Upper lobe of left lung (tissue), 4 donors: ENCODE measurements around the gene BSN.

Experiments used
- POLR2A ChIP-seq, 4 donors: fragments of 450-650 bp; IDR thresholded peaks; one replicate each; pipeline ENCODE4 v1.5.1; 2016 to 2017; ENCODE audit warnings: antibody characterized with exemption in 4 of 4, mild to moderate bottlenecking in 2 of 4
- POLR2AphosphoS5 ChIP-seq, 2 donors: sonication (generic); formaldehyde crosslinking; IDR thresholded peaks; one replicate each; pipeline ENCODE4 v1.5.1; 2017; ENCODE audit warnings: antibody characterized with exemption in 2 of 2
- TF ChIP-seq, protein P1 (sequence below), 6 experiments: fragments of 450-650 bp in 4 of 6; fragments of 200-600 bp in 2 of 6; sonication (generic) in 2 of 6; IDR thresholded peaks; one replicate each; pipeline ENCODE4 v1.5.1; 2016 to 2019; ENCODE audit warnings: antibody characterized with exemption in 6 of 6

DNA sequence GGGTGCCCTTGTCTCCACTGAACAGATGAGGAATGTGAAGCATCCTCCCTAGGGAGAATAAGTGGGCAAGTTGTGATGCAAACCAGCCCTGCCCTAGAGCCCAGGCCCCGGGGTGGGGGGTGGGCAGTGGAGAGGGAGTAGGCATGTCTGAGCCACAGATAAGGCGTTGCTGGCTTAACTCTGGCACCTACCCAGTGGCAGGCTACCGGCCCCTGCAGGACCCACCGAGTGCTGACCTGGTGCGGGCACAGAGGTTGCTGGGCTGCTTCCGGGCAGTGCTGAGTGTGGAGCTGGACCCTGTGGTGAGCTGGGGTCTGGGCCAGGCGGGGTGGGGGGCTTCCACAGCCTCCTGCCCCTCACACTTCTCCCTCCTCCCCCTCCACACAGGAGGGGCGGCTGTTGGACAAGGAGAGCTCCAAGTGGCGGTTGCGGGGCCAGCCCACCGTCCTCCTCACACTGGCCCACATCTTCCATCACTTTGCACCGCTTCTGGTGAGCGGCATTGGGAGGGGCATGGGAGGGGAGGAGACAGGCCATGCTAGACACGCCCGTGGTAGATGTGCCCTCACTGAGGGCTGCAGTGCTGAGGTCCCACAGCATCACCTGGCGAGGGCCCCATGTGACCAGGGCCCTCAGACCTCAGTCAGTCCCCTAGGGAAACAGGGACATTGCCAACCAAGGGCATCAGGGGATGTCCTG is 145.2 kb downstream of the BSN start:
- TF ChIP-seq, protein P1, sequence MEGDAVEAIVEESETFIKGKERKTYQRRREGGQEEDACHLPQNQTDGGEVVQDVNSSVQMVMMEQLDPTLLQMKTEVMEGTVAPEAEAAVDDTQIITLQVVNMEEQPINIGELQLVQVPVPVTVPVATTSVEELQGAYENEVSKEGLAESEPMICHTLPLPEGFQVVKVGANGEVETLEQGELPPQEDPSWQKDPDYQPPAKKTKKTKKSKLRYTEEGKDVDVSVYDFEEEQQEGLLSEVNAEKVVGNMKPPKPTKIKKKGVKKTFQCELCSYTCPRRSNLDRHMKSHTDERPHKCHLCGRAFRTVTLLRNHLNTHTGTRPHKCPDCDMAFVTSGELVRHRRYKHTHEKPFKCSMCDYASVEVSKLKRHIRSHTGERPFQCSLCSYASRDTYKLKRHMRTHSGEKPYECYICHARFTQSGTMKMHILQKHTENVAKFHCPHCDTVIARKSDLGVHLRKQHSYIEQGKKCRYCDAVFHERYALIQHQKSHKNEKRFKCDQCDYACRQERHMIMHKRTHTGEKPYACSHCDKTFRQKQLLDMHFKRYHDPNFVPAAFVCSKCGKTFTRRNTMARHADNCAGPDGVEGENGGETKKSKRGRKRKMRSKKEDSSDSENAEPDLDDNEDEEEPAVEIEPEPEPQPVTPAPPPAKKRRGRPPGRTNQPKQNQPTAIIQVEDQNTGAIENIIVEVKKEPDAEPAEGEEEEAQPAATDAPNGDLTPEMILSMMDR (IDR thresholded peaks at IDR 0.05): no peak
- TF ChIP-seq POLR2AphosphoS5 (IDR thresholded peaks at IDR 0.05) (no peak), POLR2A (IDR thresholded peaks at IDR 0.05) (no peak)
